Loucy (cell line): ENCODE measurements around the gene FSIP1.

Experiments
- H2AFZ ChIP-seq: fragments of 200-600 bp; sonication (generic); 2 replicates; pipeline ENCODE4 v1.6.0; 2016; ENCODE audit warnings: antibody characterized with exemption, mild to moderate bottlenecking, low read length, moderate library complexity
- H3F3A ChIP-seq: fragments of 200-600 bp; 2 replicates; pipeline ENCODE4 v1.6.0; 2016; ENCODE audit warnings: antibody characterized with exemption, low read depth, mild to moderate bottlenecking
- H3K27me3 ChIP-seq: fragments of 200-600 bp; sonication (generic); 2 replicates; pipeline ENCODE4 v1.6.1; 2014; ENCODE audit warnings: low read length, mild to moderate bottlenecking; ENCODE audit not compliant: insufficient read depth, poor library complexity, severe bottlenecking
- H3K36me3 ChIP-seq: fragments of 200-600 bp; sonication (generic); 2 replicates; pipeline ENCODE4 v1.6.1; 2016; ENCODE audit warnings: low read length; ENCODE audit not compliant: insufficient read depth
- H3K4me1 ChIP-seq: fragments of 200-600 bp; sonication (generic); 2 replicates; pipeline ENCODE4 v1.5.1; 2014; ENCODE audit warnings: low read length, mild to moderate bottlenecking; ENCODE audit not compliant: insufficient read depth, poor library complexity, severe bottlenecking
- H3K4me2 ChIP-seq: fragments of 200-600 bp; sonication (generic); 2 replicates; pipeline ENCODE4 v1.6.0; 2014; ENCODE audit warnings: antibody characterized with exemption, low read length, low read depth, mild to moderate bottlenecking; ENCODE audit not compliant: poor library complexity, severe bottlenecking
- H3K4me3 ChIP-seq: fragments of 200-600 bp; sonication (generic); 2 replicates; pipeline ENCODE4 v1.5.1; 2014; ENCODE audit warnings: low read length, mild to moderate bottlenecking, mixed read lengths; ENCODE audit not compliant: poor library complexity, severe bottlenecking
- H3K79me2 ChIP-seq: fragments of 200-600 bp; sonication (generic); 2 replicates; pipeline ENCODE4 v1.6.1; 2014; ENCODE audit warnings: low read length; ENCODE audit not compliant: insufficient read depth
- H3K9ac ChIP-seq: fragments of 200-600 bp; sonication (generic); 2 replicates; pipeline ENCODE4 v1.6.0; 2014; ENCODE audit warnings: mild to moderate bottlenecking, low read depth, low read length, moderate library complexity; ENCODE audit not compliant: poor library complexity, severe bottlenecking
- H3K9me2 ChIP-seq: fragments of 200-600 bp; sonication (generic); replicated peaks from 2 replicates; pipeline ENCODE4 v1.6.1; 2016; ENCODE audit warnings: low read depth, low read length, mixed read lengths
- H3K9me3 ChIP-seq: fragments of 200-600 bp; sonication (generic); 2 replicates; pipeline ENCODE4 v1.6.1; 2014; ENCODE audit warnings: mild to moderate bottlenecking, antibody characterized with exemption, low read length, low read depth; ENCODE audit not compliant: insufficient read depth
- H4K20me1 ChIP-seq: fragments of 200-600 bp; sonication (generic); 2 replicates; pipeline ENCODE4 v1.6.0; 2014; ENCODE audit warnings: antibody characterized with exemption, low read length, mild to moderate bottlenecking; ENCODE audit not compliant: insufficient read depth, poor library complexity, severe bottlenecking
- EZH2phosphoT487 ChIP-seq: fragments of 200-600 bp; IDR thresholded peaks from 2 replicates; pipeline ENCODE4 v1.6.1; 2018; ENCODE audit warnings: antibody characterized with exemption, mild to moderate bottlenecking, moderate library complexity, borderline replicate concordance
- TF ChIP-seq, protein P1 (sequence below): fragments of 200-600 bp; sonication (generic); conservative IDR thresholded peaks from 2 replicates; pipeline ENCODE4 v1.5.1; 2014; ENCODE audit warnings: mild to moderate bottlenecking, antibody characterized with exemption, low read length

The FSIP1 gene

DNA sequence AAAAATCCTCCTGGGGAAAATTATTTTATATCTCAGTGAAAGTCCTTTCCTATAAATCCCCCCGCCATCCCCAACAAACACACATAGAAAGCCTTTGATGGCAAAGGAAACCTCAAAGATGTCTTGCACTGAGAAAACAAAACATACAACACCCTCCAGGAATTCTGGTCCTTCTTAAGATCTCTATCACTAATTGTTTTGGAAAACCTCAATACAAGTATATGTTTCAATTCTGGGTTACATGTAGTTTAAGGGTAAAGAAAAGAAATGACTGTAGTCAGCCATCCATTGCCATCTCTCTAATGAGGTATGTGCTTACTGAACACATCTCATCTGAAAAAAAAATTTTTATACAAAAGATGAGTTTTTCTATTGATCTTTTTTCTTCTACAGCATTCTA lies 97.3 kb downstream of the FSIP1 start:
- H3F3A ChIP-seq = no peaks in the 10 kb centered on the region
- H3K36me3 ChIP-seq = no peaks in the 10 kb centered on the region
- H3K4me1 ChIP-seq = peaks cover 10% of the 10 kb centered on the region
- H3K9ac ChIP-seq = no peak overlapping the region
- H3K4me3 ChIP-seq = no peak overlapping the region
- no peak overlapping the region for H2AFZ ChIP-seq
- no peaks in the 10 kb centered on the region for H3K79me2 ChIP-seq
- no peak overlapping the region for H3K4me2 ChIP-seq
- no peaks in the 10 kb centered on the region for H4K20me1 ChIP-seq
- H3K9me2 ChIP-seq = no peaks in the 10 kb centered on the region
- TF ChIP-seq, protein P1, sequence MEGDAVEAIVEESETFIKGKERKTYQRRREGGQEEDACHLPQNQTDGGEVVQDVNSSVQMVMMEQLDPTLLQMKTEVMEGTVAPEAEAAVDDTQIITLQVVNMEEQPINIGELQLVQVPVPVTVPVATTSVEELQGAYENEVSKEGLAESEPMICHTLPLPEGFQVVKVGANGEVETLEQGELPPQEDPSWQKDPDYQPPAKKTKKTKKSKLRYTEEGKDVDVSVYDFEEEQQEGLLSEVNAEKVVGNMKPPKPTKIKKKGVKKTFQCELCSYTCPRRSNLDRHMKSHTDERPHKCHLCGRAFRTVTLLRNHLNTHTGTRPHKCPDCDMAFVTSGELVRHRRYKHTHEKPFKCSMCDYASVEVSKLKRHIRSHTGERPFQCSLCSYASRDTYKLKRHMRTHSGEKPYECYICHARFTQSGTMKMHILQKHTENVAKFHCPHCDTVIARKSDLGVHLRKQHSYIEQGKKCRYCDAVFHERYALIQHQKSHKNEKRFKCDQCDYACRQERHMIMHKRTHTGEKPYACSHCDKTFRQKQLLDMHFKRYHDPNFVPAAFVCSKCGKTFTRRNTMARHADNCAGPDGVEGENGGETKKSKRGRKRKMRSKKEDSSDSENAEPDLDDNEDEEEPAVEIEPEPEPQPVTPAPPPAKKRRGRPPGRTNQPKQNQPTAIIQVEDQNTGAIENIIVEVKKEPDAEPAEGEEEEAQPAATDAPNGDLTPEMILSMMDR = no peak
- H3K9me3 ChIP-seq = no peaks in the 10 kb centered on the region
- no peaks in the 10 kb centered on the region for H3K27me3 ChIP-seq

DNA sequence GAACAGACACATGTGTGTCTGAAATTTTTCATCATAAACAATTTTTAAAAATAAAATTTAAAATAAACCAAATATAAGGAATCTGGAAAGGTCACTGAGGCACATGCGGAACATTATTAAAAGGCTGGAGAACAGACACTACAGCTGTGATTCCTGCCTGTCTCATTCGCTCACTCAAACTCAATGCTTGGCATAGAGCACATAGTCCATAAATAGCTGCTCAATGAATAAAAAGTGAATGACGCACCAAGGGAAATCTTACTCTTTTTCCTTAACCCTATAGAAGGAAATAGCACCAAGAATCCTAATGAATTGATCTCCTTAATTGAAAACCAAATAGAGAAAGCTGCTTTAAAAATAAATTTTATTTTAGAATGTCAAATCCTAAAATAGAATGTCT lies 98.4 kb downstream of the FSIP1 start:
- Histone ChIP-seq H3K4me2 (no peak overlapping the region), H3K4me1 (peaks cover 10% of the 10 kb centered on the region), H3K36me3 (no peaks in the 10 kb centered on the region), H3K27me3 (no peaks in the 10 kb centered on the region), H4K20me1 (no peaks in the 10 kb centered on the region), H2AFZ (no peak overlapping the region), H3K79me2 (no peaks in the 10 kb centered on the region), H3K9ac (no peak overlapping the region), H3K9me3 (no peaks in the 10 kb centered on the region), H3K9me2 (no peaks in the 10 kb centered on the region), H3K4me3 (no peak overlapping the region), H3F3A (no peaks in the 10 kb centered on the region)
- TF ChIP-seq EZH2phosphoT487 = no peak
- TF ChIP-seq, protein P1 = no peak

DNA sequence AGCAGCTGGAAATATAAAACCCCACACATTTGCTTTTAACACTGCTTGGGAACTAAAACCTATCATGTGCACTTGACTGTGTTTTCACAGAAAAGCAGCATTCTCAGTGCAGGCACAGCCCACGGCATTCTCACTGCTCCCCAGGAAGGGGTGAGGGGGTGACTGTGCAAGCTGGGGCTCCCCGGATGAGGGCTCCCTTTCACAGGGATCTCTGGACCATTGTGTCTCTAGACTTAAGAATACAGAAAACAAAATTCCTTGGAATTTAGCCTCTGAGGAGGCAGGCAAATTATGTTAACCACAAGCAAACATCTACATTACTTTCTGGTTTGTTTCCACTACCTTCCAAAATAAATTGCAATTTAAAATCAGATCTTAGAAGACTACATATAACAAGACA lies 100.3 kb downstream of the FSIP1 start:
- no peaks in the 10 kb centered on the region for H3F3A ChIP-seq
- H3K9me3 ChIP-seq = no peaks in the 10 kb centered on the region
- no peak overlapping the region for H3K4me2 ChIP-seq
- no peak overlapping the region for H3K4me3 ChIP-seq
- H3K36me3 ChIP-seq = no peaks in the 10 kb centered on the region
- H4K20me1 ChIP-seq = no peaks in the 10 kb centered on the region
- no peak for TF ChIP-seq EZH2phosphoT487
- TF ChIP-seq, protein P1 = no peak
- peaks cover 10% of the 10 kb centered on the region for H3K4me1 ChIP-seq
- H3K9me2 ChIP-seq = no peaks in the 10 kb centered on the region
- no peak overlapping the region for H3K9ac ChIP-seq
- no peaks in the 10 kb centered on the region for H3K27me3 ChIP-seq
- H2AFZ ChIP-seq = no peak overlapping the region
- no peaks in the 10 kb centered on the region for H3K79me2 ChIP-seq
